GM23338 (cell line): ENCODE measurements around the gene SNX9. TPM values are rescaled to one million over a fixed set of nuclear protein-coding genes. Genes with fewer than 3 reads are reported as not detected.

ENCODE experiments used
- ATAC-seq: fragments of 200-7000 bp; cut with Tn5 transposase; 3 replicates; pipeline ENCODE4 v1.9.1; 2020
- DNase-seq: peaks from one replicate; pipeline ENCODE4 v3.0.0-alpha.2; 2015; ENCODE audit warnings: low spot score
- H2AFZ ChIP-seq: fragments of 200-600 bp; sonication (generic); 2 replicates; pipeline ENCODE4 v1.8.0; 2016; ENCODE audit warnings: antibody characterized with exemption, mild to moderate bottlenecking, moderate library complexity
- H3F3A ChIP-seq: fragments of 200-600 bp; sonication (generic); replicated peaks from 2 replicates; pipeline ENCODE4 v1.8.0; 2017; ENCODE audit warnings: antibody characterized with exemption, mixed run types, low read depth
- H3K27ac ChIP-seq: fragments of 200-600 bp; sonication (generic); 2 replicates; pipeline ENCODE4 v1.6.1; 2016; ENCODE audit warnings: low read depth
- H3K27me3 ChIP-seq: fragments of 200-600 bp; sonication (generic); 2 replicates; pipeline ENCODE4 v1.8.0; 2016; ENCODE audit warnings: mild to moderate bottlenecking, mixed run types, moderate library complexity; ENCODE audit not compliant: insufficient read depth
- H3K36me3 ChIP-seq: fragments of 200-600 bp; sonication (generic); 2 replicates; pipeline ENCODE4 v1.8.0; 2016; ENCODE audit warnings: mild to moderate bottlenecking; ENCODE audit not compliant: insufficient read depth
- H3K4me1 ChIP-seq: fragments of 200-600 bp; sonication (generic); 2 replicates; pipeline ENCODE4 v1.8.0; 2016; ENCODE audit warnings: mild to moderate bottlenecking, moderate library complexity; ENCODE audit not compliant: insufficient read depth
- H3K4me2 ChIP-seq: fragments of 200-600 bp; sonication (generic); 2 replicates; pipeline ENCODE4 v1.7.1; 2017; ENCODE audit warnings: mixed run types
- H3K4me3 ChIP-seq: fragments of 200-600 bp; sonication (generic); 2 replicates; pipeline ENCODE4 v1.6.1; 2016; ENCODE audit warnings: mixed run types
- H3K79me2 ChIP-seq: fragments of 200-600 bp; sonication (generic); replicated peaks from 2 replicates; pipeline ENCODE4 v1.8.0; 2017; ENCODE audit warnings: mild to moderate bottlenecking; ENCODE audit not compliant: insufficient read depth
- H3K9me2 ChIP-seq: fragments of 200-600 bp; sonication (generic); 2 replicates; pipeline ENCODE4 v1.8.0; 2017; ENCODE audit not compliant: insufficient read depth
- H4K20me1 ChIP-seq: fragments of 200-600 bp; sonication (generic); replicated peaks from 2 replicates; pipeline ENCODE4 v1.8.0; 2017; ENCODE audit warnings: mild to moderate bottlenecking; ENCODE audit not compliant: insufficient read depth
- H3K27ac Mint-ChIP-seq: 2 replicates; pipeline ENCODE4 v1.8.0; 2020; ENCODE audit warnings: inconsistent platforms, mild to moderate bottlenecking, moderate library complexity, mixed read lengths
- H3K27me3 Mint-ChIP-seq: 3 replicates; pipeline ENCODE4 v1.8.0; 2022; ENCODE audit warnings: low read depth, mild to moderate bottlenecking, moderate library complexity, mixed read lengths, inconsistent platforms; ENCODE audit not compliant: insufficient read depth, poor library complexity
- H3K36me3 Mint-ChIP-seq: 3 replicates; pipeline ENCODE4 v1.8.0; 2021; ENCODE audit warnings: low read depth, mild to moderate bottlenecking, inconsistent platforms, moderate library complexity, mixed read lengths
- H3K4me1 Mint-ChIP-seq: 3 replicates; pipeline ENCODE4 v1.8.0; 2020; ENCODE audit warnings: mild to moderate bottlenecking, inconsistent platforms, mixed read lengths
- H3K4me3 Mint-ChIP-seq: 3 replicates; pipeline ENCODE4 v1.8.0; 2021; ENCODE audit warnings: moderate library complexity, mild to moderate bottlenecking, inconsistent platforms, mixed read lengths
- H3K9me3 Mint-ChIP-seq: 3 replicates; pipeline ENCODE4 v1.8.0; 2020; ENCODE audit warnings: moderate library complexity, mild to moderate bottlenecking, inconsistent platforms, mixed read lengths
- REST ChIP-seq: IDR thresholded peaks from one replicate; pipeline ENCODE4 v1.6.1; 2018; ENCODE audit warnings: antibody characterized with exemption; ENCODE audit not compliant: unreplicated experiment
- ZNF462 ChIP-seq: fragments of 250-450 bp; sonication (Bioruptor Pico); IDR thresholded peaks from 2 replicates; pipeline ENCODE4 v1.5.0; 2020; ENCODE audit warnings: mild to moderate bottlenecking, moderate library complexity
- polyA plus RNA-seq: library from polyadenylated mRNA; unstranded; fragments of >200 nt; fragmentation: Nextera tagmentation; extraction: Ambion mirVana; gene quantifications from 2 replicates; pipeline ENCODE4 v1.2.1, GENCODE V29; 2016
- total RNA-seq: library from RNA; depleted of rRNA; stranded (reverse); fragments of >200 nt; shearing (Covaris generic); gene quantifications from 2 replicates; pipeline ENCODE4 v1.2.3, GENCODE V29; 2014

Gene SNX9
- total and polyA plus RNA-seq, 2 experiments from 2014 or later: 18.4 to 23.3 TPM

- TF ChIP-seq ZNF462: no peak
Observed at GRCh38 chr6:157789861-157790260, 33.2 kb upstream of the SNX9 start (continued).

- Histone ChIP-seq H3K79me2 (no peaks in the 10 kb centered on the region), H3K27me3 (no peaks in the 10 kb centered on the region), H3K4me1 (no peaks in the 10 kb centered on the region), H3K4me2 (no peak overlapping the region), H2AFZ (peak overlapping the region; percentile 12), H3F3A (no peaks in the 10 kb centered on the region), H3K4me3 (no peak overlapping the region), H3K27ac (no peak overlapping the region), H3K9me2 (0 out of 2 replicates have a peak, but pooled peaks cover 2% of the 10 kb centered on the region), H3K36me3 (no peaks in the 10 kb centered on the region), H4K20me1 (no peaks in the 10 kb centered on the region)
- ATAC-seq (no peak), DNase-seq (no peak)
- no peak for TF ChIP-seq REST
- Mint-ChIP-seq H3K27me3 (no peaks in the 10 kb centered on the region), H3K4me3 (no peak overlapping the region), H3K9me3 (no peaks in the 10 kb centered on the region; the same call in 2 of the 3 replicates), H3K36me3 (no peaks in the 10 kb centered on the region), H3K27ac (no peak overlapping the region), H3K4me1 (no peaks in the 10 kb centered on the region)
Observed at GRCh38 chr6:157790548-157791160, 32.4 kb upstream of the SNX9 start.
